HG03097 (cell line): ENCODE measurements around the gene ACTN1.

Source experiments
- ATAC-seq: cut with Tn5 transposase; IDR thresholded peaks from one replicate; pipeline ENCODE4 v1.9.1; 2021; ENCODE audit not compliant: unreplicated experiment, low FRiP score

The ACTN1 gene

DNA sequence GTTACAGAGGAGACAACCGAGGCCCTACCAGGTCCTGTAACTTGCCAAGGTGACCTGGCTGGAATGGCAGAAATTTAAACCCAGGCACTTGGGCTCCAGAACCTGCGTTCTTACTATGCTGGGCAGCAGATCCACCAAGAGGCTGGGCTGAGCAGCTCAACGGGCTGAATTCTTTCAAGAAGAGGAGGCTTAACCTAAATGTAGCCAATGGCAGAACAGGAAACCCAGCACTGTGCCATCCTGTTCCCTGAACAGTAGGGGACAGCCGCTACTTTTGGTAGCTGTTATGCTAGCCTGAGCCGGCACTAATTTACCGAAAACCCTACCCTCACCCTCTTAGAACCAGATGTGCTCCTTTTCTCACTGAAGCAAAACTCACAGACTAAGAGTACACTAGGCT is 86.1 kb downstream of the ACTN1 start:
- ATAC-seq = no peak

DNA sequence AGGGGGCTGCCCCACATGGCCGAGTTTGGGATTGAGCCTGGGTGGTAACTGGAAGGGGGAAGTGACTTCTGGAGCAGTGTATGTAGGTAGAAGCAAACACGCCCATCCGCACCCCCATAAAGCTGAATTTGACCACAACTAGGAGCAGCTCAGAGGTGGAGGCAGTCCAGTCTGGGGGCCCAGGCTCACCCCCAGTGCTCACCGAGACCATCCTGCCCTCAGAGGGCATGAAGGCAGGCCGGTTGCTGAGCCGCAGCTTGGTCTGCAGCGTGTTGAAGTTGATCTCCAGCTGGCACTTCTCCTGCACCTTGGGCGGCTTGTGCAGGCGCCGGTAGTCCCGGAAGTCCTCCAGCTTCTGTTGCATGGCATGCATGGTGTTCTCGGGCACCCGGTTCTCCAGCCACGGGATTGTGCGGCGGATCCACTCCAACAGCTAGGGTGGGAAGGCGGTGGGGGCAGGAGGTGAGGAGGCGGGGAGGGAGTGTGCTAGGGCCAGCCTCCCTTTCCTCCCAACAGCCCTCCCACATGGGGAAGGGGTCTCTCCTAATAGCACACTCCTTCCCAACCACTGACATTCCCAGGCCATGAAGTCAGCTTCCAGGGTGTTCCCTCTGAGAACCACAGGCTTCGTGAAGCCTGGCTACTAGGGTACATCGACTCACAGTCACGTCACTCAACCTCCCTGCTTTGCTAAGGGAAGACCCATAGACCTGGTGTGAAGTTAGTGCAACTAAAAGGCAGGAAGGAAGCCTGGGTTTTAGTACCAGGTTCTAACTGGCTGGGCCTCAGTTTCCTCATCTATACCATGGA is 87.0 kb downstream of the ACTN1 start:
- ATAC-seq = no peak

DNA sequence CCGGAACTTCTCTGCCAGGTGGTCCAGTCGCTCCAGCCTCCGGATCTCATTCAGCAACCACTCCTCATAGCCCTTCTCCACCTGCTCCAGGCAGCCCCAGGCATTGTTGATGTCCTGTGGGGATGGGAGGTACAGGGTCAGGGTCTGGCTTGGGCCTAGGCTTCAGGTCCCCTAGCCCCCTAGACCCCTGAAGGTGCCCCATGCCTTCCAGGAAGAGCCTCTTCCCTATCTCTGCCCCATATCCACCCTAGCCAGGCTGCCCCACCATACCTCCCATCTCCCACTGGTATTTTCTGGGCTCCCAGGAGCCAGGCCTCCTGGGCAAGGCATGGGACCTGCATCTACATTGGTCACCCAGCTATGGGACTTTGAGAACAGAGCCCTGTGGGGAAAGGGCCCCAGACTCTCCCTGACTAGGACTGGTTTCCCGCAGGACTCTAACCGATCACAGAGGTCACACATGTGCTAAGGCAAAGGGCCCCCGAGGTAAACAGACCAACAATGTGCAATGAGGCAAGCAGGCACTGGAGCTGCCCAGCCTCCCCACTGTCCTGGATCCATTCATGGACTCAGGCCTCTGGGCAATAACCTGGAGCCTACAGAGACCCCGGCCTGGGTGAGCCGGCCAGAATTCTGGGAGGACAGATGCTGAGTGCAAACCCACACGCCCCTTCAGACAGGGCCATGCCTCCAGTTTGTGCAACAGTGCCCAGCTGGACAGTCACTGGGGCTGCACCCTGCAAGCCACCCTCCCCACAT is 88.8 kb downstream of the ACTN1 start:
- ATAC-seq = no peak

DNA sequence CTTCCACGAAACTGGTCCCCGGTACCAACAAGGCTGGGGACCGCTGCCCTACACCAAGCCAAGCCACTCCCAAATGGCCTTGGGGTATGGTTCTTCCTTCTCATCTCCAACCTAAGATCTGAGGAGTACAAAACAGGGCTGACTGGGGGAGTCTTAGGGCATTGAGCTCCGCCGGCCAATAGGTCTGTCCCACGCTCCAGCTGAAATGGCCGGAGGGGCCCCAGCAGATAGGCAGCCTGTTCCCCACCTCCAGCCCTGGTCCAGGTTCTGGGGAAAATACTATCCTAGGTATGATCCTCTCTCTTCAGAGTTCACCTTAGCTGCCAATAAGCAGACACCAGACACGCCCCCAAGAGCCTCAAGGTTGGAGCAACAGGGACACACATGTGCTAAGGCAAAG is 90.2 kb downstream of the ACTN1 start:
- no peak for ATAC-seq

DNA sequence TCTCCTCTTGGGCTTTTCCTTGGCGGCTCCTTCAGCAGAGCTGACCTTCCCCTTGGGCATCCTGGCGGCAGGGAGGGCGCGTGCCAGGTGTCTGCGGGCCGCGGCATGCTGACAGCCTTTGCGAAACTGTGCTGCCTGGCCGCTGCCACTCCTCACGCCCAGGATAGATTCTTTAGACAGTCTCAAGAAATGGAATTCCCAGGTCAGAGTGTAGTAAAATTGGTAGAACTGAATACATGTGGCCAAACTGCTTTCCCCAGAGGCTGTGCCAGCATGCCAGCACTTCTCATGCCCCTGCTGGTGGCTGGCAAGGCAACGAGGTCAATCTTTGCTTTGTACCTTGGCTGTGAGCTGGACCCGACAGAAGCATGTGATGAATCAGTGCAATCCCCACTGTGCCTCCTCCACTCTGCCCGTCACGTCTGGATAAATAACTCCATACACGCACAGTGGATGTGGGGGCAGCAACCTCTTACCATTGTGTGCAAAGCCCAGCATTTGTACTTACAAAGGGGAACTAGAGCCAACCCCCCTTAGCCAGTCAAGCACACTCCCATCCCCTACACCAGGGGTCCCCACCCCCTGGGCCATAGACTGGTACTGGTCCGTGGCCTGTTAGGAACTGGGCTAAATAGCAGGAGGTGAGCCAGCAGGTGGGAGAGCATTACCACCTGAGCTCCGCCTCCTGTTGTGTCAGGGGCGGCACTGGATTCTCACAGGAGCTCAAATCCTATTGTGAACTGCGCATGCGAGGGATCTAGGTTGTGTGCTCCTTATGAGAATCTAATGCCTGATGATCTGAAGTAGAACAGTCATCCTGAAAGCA is 90.9 kb downstream of the ACTN1 start:
- ATAC-seq = no peak

DNA sequence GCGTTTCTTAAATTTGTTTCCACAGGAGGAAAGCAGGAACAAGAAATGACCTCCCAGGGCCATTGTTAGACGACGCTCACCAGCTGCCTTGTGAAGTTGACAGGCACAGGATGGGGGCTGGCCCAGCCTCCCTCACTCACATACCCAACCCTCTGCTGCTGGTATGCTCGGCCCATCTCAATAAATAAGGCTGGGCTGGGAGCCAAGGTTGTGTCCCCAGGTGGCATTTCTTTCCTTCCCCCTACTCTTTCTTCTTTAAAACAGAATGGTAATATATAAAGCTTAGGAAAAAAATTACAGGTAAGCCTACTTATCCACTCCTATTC is 93.0 kb downstream of the ACTN1 start:
- ATAC-seq = no peak

DNA sequence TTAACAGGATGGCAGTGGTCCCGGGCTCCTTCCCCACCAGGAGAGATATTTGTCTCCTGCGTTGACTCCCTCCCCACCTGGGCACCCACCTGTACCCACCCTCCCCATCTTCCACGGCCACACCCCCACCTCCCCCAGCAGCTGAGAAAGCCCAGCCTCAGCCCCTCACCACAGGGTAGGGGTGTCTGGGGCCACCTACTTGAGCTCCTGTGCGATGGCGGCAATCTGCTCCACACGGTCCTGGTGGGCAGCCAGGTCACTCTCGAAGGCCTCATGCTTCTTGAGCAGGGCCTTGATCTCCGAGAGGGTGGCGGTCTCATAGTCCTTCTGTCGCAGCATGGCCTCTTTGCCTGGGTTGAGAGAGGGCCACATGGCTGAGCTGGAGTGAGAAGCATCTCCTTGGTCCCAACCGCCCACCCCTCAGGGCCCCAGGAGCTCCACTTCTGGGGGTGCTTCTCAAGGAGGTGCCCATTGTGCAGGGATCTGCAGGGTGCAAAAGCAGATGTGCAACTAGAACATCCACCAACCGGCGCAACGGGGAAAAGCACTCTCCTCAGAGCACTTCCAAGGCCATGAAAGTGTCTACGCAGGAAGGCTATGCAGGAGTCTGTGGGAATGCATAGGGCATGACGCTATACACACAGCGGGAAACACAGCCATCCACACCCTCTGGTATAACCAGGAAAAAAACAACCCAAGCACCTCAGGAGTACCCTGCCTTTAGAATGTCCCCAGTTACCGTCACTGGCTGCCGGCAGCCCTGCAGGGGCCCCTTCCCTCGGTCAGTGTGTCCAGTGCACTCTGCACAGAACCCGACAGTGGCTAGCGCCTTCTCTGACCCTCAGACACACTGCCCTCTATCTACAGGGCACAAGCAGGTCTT is 93.6 kb downstream of the ACTN1 start:
- no peak for ATAC-seq

DNA sequence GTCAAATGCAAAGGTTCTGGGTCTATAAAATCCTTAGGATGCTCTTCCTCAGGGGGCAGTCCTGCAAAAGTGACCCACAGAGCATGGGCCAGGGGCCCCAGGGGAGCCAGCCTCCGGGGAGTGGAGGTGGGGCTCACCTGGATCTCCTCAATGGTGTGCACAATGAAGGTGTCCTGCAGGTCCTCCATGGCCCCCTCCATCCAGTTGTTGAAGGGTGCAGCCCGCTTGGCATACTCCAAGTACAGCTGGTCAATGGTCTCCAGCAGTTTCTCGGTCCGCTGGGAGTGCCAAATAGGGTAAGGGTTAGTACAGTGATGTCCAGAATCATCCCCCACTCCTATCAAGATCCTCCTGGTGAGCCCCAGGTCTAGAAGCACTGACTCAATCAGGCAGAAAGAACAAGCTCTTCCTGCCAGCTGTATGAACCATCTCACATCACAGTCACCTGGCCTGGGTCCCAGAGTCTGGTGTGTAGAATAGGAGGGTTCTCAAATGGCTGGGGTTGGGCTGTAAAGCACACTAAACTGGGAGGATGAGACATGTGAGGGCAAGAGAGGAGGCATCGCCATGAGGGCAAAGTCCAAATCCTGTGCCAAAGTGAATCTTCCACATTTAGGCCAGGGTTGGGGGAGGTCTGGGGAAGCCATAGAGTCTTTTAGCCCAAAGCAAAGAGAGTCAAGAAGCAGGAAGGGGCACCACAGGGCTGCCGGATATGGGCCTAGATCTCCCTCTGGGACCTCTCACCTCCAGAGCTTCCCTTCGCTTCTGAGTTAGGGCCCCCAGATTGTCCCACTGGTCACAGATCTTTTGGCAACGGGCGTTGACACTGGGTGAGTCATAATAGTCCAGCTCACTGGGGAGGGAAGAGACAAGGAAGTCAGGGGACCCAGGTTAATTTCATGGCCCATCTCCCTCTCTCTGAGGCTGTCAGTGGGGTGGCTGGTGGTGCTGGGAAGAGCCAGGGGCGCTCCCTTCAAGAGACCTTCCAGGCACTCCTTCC is 94.8 kb downstream of the ACTN1 start:
- no peak for ATAC-seq

DNA sequence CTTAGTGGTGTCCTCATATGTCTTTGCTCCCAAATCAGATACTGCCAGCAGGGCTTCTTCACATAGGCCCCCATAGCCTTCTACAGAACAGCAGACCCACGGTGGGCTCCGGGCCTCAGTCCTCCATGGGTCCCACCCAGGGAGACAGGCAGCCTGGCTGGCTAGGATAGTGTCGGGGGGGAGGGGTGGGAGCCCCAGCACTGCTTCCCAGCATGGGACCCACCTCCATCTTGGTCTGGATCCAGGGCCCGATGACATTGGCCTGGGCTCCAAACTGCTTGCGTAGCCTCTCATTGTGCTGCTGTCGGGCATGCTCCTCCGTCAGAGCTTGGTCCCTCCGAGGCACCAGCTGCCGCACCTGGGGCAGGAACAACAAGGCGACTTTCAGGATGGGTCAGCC is 96.9 kb downstream of the ACTN1 start:
- ATAC-seq = no peak

DNA sequence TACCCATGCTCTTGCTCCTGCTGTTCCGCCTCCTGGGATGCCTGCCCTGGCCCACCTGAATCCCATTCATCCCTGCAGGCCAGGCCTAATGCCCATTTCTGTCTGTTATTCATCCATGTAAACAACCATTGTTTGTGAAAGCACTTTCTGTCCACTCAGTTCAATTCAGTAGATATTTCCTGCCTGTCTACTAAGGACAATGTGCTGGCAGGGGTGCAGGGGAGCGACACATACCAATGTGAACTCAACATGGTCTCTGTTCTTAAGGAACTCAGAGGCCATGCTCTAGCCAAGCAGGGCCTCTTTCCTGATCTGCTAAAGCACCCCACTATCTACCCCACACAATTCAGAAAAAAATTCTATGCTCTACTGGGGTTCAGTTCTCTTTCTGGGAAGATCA is 97.7 kb downstream of the ACTN1 start:
- no peak for ATAC-seq

DNA sequence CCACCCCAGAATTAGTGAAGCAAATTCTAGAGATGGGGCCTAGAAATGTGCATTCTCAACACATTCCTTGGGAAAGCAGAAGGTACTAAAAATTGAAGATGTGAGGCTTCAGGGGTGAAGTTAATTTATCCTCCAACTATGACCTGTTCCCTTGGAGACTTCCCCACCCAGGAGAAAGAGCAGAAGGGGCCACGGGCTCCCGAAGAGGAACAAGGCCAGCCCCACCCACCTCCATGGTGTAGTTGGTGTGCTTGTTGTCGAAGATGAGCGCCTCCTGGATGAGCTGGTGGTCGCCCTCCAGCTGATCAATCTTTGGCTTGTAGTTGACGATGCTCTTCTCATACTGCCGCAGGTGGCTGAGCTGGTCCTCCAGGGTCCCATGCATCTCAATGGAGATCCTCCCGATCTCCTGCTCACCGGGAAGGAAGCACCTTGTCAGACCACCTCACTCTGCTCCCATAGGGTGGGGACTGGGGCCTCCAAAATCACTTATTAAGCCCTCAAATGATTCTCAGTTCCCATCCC is 98.5 kb downstream of the ACTN1 start:
- ATAC-seq = no peak

DNA sequence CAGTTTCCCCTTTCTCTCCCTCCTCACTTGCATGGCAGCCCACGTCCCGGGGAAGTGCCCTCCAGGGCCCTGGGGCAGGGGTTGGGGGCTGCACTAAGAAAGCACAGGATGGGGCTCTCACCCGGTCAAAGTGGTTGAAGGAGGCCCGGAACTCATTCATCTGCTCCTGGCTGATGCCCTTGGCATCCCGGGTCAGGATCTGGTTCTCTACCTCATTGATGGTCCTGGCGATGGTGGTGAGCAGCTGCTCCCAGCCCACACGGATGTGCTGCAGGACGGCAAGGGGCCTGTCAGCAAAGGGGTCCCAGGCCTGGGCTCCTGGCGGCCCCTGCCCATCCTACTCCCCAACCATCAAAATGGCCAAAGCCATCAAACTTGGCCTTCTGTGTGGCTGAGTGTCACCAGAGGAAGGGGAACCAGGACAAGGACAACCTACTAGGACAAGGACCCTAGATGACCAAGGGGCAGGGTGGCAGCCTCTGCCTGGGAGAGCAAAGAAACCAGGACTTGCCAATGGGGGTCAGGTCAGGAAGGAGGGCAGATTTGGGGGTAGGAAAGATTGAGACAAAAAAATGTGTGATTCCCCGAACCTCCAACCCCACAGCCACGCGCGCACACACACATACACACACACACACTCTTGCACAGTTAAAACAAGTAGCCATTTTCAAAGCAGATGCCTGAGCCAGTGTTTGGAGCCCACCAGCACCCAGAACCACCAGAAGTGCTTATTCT is 99.1 kb downstream of the ACTN1 start:
- ATAC-seq = no peak

DNA sequence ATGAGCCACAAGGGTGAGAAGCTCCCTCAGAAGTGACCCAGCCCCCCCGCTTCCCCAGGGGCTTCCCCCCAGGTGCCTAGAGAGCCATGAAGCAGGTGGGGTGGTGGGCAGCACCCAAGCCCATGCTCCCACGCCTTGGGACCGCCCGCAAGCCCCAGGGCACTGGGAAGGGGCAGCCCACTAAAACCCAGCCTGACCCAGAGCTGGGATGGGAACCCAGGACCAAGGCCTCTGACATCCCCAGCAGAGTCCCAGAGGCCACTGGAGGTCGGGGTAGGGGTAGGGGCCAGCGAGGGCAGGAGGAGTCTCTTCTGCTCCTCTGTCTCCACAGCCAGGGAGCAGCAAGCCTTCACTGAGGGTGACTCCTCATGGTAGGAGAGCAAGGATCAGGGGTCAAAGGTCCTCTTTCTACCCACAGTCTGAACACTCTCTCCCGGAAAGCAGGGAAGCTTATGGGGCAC is 99.8 kb downstream of the ACTN1 start:
- ATAC-seq = no peak

DNA sequence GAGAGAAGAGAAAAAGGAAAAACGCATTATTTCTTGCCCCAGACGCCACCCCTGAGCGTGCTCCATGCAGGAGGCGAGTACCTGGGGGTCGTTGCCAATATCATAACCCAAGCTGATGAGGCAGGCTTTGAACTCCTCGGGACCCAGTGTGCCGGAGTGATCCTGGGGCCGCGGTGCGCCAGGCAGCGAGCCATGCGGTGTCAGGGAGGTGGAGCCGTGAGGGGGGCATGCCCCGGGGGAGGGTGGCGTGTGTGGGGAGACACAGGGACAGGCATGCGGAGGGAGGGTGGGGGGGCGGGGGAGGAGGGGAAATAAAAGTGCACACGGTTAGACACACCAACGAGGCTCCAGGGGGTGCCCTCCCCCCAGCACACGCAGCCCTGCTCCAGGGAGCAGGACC is 100.2 kb downstream of the ACTN1 start:
- ATAC-seq = no peak

DNA sequence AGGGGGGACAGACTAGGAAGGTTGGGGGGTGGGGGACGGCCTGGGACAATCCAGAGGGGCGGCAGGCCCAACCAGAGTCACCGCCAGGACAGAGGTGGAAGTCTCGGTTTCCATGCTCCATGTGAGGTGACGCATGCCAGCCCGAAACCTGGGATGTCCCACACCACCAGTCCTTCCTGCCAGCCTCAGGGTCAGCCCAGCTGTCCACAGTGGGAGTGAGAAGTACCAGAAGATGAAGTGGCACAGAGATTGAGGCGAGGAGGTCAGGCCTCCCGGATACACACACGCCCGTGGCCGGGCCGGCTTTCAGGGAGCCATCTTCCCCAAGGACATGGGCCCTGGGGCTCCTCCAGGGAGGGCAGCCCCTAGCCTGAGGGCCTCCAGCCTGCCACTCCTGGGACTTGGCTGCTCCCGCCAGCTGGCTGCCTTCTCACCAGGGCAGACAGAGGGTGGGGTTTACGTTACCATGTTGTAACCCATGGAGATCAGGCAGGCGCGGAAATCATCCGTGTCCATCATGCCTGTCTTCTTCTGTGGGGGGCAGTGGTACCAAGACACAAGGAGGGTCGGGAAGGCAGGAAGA is 101.0 kb downstream of the ACTN1 start:
- no peak for ATAC-seq

DNA sequence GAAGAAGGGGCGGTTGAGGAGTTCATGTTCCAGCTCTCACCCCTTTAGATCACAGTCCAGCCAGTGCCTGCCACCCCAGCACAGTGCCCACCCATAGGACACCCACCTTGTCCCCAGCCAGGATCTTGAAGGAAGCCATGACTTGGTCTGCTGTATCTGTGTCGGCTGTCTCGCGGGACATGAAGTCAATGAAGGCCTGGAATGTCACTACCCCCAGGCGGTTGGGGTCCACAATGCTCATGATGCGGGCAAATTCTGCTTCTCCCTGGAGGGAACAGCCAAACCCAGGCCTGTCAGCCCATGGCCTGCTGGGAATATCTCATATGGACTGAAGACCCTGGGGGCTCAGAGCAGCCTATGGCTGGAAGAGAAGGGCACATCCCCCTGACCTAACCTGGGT is 102.1 kb downstream of the ACTN1 start:
- ATAC-seq = no peak

DNA sequence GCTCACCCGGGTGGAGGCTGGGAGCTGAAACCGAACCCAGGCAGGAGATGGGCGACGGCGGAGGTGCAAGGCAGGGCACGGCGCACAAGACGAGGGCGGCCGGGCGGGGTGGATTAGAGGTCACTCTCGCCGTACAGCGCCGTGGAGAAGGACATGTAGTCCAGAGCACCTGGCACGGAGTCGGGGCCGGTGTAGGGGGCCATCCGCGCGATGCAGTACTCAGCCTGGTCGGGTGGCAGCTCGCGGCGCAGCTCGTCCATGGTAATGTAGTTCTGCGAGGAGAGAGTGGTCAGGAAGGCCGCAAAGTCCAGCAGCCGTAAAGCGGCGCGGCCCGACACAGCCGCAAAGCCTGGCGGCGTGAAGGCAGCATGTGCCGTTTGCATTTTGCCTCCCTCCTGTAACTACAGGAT is 104.4 kb downstream of the ACTN1 start:
- no peak for ATAC-seq

DNA sequence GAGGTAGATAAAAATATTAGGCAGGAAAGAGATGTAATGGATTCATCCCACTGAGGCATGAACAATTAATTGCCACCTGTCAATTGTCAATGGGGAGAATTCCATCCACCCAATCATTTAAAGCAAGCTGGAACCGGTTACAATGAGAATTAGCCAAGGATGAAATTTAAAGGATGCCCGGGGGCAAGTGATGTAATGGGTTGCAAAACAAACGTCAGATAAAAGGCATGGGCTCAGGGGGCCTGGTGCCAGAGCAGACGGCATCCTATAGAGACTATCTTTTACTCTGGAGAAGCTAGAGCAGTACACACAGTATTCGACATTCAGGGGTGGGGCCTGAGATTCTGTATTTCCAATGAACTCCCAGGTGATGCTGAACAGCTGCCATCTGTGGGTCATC is 105.7 kb downstream of the ACTN1 start:
- ATAC-seq = no peak
